HepG2 (cell line): ENCODE results near the gene PCAT6. TPM values are rescaled to one million over a fixed set of nuclear protein-coding genes. Genes with fewer than 3 reads are reported as not detected.
A peak's percentile ranks its signal among the peaks of the same experiment; 100 is the strongest.

Experiments
- BCL6 ChIP-seq: IDR thresholded peaks from 2 replicates; pipeline ENCODE4 v1.6.1; 2016; ENCODE audit warnings: missing genetic modification reagents, missing compliant biosample characterization
- CBX1 ChIP-seq: IDR thresholded peaks from one replicate; pipeline ENCODE4 v1.6.1; 2016; ENCODE audit warnings: antibody characterized with exemption, low read depth
- HNF4A ChIP-seq: sonication (generic); formaldehyde crosslinking; IDR thresholded peaks from 2 replicates; pipeline ENCODE4 v1.4.0; 2020; ENCODE audit warnings: missing genetic modification reagents
- MTA3 ChIP-seq: sonication (generic); formaldehyde crosslinking; IDR thresholded peaks from 2 replicates; pipeline ENCODE4 v1.4.0; 2020; ENCODE audit warnings: missing genetic modification reagents
- NCOA2 ChIP-seq: sonication (generic); formaldehyde crosslinking; IDR thresholded peaks from 2 replicates; pipeline ENCODE4 v1.8.0; 2022; ENCODE audit warnings: inconsistent platforms
- SIN3A ChIP-seq: IDR thresholded peaks from 2 replicates; pipeline ENCODE4 v1.6.1; 2011; ENCODE audit warnings: low read depth, mild to moderate bottlenecking, control low read depth, low read length, borderline replicate concordance
- ZNF264 ChIP-seq: sonication (generic); formaldehyde crosslinking; IDR thresholded peaks from 2 replicates; pipeline ENCODE4 v1.4.0; 2020; ENCODE audit warnings: missing genetic modification reagents
- ZNF619 ChIP-seq: sonication (generic); formaldehyde crosslinking; IDR thresholded peaks from 2 replicates; pipeline ENCODE4 v1.4.0; 2020; ENCODE audit warnings: mild to moderate bottlenecking, missing genetic modification reagents
- ZNF660 ChIP-seq: sonication (generic); formaldehyde crosslinking; IDR thresholded peaks from 2 replicates; pipeline ENCODE4 v1.5.1; 2020; ENCODE audit warnings: mild to moderate bottlenecking, low read depth, missing genetic modification reagents, borderline replicate concordance
- polyA plus RNA-seq, 8 experiments: library from polyadenylated mRNA; depleted of rRNA in 3 of 8; stranded (reverse) in 7 of 8; unstranded in 1 of 8; fragments of >200 nt; fragmentation: Illumina TruSeq in 4 of 8; extraction: Trizol in 4 of 8; gene quantifications; 2 replicates each; pipeline versions ENCODE4 v1.2.1 to v1.2.3, GENCODE V29; 2011 to 2016; ENCODE audit warnings: low read depth in 4 of 8, missing spikeins in 1 of 8, mixed read lengths in 1 of 8; ENCODE audit not compliant: insufficient read depth in 1 of 8
- total RNA-seq, 5 experiments: library from RNA; depleted of rRNA; stranded (reverse); fragments of >200 nt; fragmentation: Illumina TruSeq; extraction: Trizol; gene quantifications; 2 replicates each; pipeline ENCODE4 v1.2.3, GENCODE V29; 2016; ENCODE audit warnings: low read depth in 1 of 5
- TF ChIP-seq, protein P1 (sequence below), 2 experiments: fragments of 450-650 bp in 1 of 2; sonication (generic) in 1 of 2; formaldehyde crosslinking in 1 of 2; IDR thresholded peaks; 2 replicates each; pipeline versions ENCODE4 v1.6.1 to v1.8.0; 2016 to 2022; ENCODE audit warnings: antibody characterized with exemption in 1 of 2, mild to moderate bottlenecking in 1 of 2, missing genetic modification reagents in 1 of 2
- TF ChIP-seq, protein P2 (sequence below): sonication (generic); formaldehyde crosslinking; IDR thresholded peaks from 2 replicates; pipeline ENCODE4 v1.4.0; 2020; ENCODE audit warnings: missing genetic modification reagents
- TF ChIP-seq, protein P3 (sequence below): sonication (generic); formaldehyde crosslinking; IDR thresholded peaks from 2 replicates; pipeline ENCODE4 v1.4.0; 2020; ENCODE audit warnings: mild to moderate bottlenecking, missing genetic modification reagents, borderline replicate concordance
- TF ChIP-seq, protein P4 (sequence below): fragments of 450-650 bp; IDR thresholded peaks from 2 replicates; pipeline ENCODE4 v1.6.1; 2017

The PCAT6 gene
- total and polyA plus RNA-seq, 2 of the 13 experiments (the other 11 are each of a cell fraction or from before 2014, with no cell fraction given) = 0.60 to 4.4 TPM

DNA sequence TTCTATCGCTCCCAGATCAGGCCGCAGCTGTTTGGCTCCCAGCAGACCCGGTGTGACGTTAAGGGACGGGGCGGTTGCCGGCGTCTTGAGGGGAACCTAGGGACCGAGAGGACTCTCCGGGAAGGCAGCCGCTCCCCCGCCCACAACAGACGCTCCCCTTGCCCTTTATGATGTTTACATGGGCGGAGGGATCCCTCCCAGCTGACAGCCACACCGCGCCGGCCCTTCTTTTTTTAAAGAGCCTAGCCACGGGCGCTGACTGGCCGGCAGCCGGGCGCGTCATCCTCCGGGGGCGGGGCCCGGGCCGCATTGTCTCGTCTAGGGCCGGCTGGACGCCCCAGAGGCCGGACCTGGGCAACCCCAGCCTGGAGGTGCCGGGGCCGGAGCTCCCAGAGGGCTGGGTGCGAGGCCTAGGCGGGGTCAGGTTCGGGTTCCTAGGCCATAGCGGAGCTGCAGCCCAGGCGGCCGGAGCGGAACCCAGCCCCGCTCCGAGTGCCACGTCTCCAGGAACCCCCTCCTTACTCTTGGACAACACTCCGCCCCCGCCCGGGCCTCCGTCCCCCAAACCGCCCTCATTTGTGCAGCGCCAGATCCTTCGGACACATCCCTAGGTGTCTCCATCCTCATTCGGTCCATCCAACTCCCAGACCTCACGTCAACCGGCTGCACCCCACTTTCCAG lies at the start of gene PCAT6 (continued):
- TF ChIP-seq, protein P1, sequence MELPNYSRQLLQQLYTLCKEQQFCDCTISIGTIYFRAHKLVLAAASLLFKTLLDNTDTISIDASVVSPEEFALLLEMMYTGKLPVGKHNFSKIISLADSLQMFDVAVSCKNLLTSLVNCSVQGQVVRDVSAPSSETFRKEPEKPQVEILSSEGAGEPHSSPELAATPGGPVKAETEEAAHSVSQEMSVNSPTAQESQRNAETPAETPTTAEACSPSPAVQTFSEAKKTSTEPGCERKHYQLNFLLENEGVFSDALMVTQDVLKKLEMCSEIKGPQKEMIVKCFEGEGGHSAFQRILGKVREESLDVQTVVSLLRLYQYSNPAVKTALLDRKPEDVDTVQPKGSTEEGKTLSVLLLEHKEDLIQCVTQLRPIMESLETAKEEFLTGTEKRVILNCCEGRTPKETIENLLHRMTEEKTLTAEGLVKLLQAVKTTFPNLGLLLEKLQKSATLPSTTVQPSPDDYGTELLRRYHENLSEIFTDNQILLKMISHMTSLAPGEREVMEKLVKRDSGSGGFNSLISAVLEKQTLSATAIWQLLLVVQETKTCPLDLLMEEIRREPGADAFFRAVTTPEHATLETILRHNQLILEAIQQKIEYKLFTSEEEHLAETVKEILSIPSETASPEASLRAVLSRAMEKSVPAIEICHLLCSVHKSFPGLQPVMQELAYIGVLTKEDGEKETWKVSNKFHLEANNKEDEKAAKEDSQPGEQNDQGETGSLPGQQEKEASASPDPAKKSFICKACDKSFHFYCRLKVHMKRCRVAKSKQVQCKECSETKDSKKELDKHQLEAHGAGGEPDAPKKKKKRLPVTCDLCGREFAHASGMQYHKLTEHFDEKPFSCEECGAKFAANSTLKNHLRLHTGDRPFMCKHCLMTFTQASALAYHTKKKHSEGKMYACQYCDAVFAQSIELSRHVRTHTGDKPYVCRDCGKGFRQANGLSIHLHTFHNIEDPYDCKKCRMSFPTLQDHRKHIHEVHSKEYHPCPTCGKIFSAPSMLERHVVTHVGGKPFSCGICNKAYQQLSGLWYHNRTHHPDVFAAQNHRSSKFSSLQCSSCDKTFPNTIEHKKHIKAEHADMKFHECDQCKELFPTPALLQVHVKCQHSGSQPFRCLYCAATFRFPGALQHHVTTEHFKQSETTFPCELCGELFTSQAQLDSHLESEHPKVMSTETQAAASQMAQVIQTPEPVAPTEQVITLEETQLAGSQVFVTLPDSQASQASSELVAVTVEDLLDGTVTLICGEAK (IDR thresholded peaks at IDR 0.05) = no peak
- TF ChIP-seq, protein P1 (CRISPR knock-in tag; IDR thresholded peaks at IDR 0.05) = no peak
- TF ChIP-seq, protein P2, sequence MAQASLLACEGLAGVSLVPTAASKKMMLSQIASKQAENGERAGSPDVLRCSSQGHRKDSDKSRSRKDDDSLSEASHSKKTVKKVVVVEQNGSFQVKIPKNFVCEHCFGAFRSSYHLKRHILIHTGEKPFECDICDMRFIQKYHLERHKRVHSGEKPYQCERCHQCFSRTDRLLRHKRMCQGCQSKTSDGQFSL (CRISPR knock-in tag) = peak; percentile 36; the same call in 1 of the 2 replicates
- TF ChIP-seq ZNF660 (CRISPR knock-in tag) (no peak), BCL6 (CRISPR knock-in tag) (peak; percentile 29), SIN3A (peak; percentile 99), ZNF264 (CRISPR knock-in tag) (no peak), ZNF619 (CRISPR knock-in tag) (no peak), HNF4A (peak; percentile 13; the same call in 1 of the 2 replicates), MTA3 (no peak), NCOA2 (CRISPR knock-in tag) (peak; percentile 39; the same call in 1 of the 2 replicates), CBX1 (peak; percentile 37)
- TF ChIP-seq, protein P3, sequence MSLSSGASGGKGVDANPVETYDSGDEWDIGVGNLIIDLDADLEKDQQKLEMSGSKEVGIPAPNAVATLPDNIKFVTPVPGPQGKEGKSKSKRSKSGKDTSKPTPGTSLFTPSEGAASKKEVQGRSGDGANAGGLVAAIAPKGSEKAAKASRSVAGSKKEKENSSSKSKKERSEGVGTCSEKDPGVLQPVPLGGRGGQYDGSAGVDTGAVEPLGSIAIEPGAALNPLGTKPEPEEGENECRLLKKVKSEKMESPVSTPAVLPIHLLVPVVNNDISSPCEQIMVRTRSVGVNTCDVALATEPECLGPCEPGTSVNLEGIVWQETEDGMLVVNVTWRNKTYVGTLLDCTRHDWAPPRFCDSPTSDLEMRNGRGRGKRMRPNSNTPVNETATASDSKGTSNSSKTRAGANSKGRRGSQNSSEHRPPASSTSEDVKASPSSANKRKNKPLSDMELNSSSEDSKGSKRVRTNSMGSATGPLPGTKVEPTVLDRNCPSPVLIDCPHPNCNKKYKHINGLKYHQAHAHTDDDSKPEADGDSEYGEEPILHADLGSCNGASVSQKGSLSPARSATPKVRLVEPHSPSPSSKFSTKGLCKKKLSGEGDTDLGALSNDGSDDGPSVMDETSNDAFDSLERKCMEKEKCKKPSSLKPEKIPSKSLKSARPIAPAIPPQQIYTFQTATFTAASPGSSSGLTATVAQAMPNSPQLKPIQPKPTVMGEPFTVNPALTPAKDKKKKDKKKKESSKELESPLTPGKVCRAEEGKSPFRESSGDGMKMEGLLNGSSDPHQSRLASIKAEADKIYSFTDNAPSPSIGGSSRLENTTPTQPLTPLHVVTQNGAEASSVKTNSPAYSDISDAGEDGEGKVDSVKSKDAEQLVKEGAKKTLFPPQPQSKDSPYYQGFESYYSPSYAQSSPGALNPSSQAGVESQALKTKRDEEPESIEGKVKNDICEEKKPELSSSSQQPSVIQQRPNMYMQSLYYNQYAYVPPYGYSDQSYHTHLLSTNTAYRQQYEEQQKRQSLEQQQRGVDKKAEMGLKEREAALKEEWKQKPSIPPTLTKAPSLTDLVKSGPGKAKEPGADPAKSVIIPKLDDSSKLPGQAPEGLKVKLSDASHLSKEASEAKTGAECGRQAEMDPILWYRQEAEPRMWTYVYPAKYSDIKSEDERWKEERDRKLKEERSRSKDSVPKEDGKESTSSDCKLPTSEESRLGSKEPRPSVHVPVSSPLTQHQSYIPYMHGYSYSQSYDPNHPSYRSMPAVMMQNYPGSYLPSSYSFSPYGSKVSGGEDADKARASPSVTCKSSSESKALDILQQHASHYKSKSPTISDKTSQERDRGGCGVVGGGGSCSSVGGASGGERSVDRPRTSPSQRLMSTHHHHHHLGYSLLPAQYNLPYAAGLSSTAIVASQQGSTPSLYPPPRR (CRISPR knock-in tag) = no peak
- TF ChIP-seq, protein P4, sequence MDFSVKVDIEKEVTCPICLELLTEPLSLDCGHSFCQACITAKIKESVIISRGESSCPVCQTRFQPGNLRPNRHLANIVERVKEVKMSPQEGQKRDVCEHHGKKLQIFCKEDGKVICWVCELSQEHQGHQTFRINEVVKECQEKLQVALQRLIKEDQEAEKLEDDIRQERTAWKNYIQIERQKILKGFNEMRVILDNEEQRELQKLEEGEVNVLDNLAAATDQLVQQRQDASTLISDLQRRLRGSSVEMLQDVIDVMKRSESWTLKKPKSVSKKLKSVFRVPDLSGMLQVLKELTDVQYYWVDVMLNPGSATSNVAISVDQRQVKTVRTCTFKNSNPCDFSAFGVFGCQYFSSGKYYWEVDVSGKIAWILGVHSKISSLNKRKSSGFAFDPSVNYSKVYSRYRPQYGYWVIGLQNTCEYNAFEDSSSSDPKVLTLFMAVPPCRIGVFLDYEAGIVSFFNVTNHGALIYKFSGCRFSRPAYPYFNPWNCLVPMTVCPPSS = no peak
